RWPE2 (cell line): ENCODE data around the gene TNFRSF1A.

ENCODE experiments used
- ATAC-seq: fragments of 200-7000 bp; cut with Tn5 transposase; 3 replicates; pipeline ENCODE4 v1.9.1; 2021; ENCODE audit warnings: low read depth
- DNase-seq: peaks from one replicate; pipeline ENCODE4 v3.0.0-alpha.2; 2020; ENCODE audit warnings: low spot score
- H3K27ac ChIP-seq: fragments of 450-650 bp; 2 replicates; pipeline ENCODE4 v1.5.1; 2017; ENCODE audit warnings: mild to moderate bottlenecking; ENCODE audit not compliant: poor library complexity, severe bottlenecking
- H3K27me3 ChIP-seq: fragments of 250-450 bp; sonication (Bioruptor Pico); 2 replicates; pipeline ENCODE4 v1.5.1; 2021; ENCODE audit warnings: mild to moderate bottlenecking, moderate library complexity; ENCODE audit not compliant: insufficient read depth, poor library complexity, severe bottlenecking
- H3K36me3 ChIP-seq: fragments of 250-450 bp; sonication (Bioruptor Pico); 2 replicates; pipeline ENCODE4 v1.5.1; 2020; ENCODE audit warnings: low read depth, mild to moderate bottlenecking, moderate library complexity
- H3K4me1 ChIP-seq: fragments of 250-450 bp; sonication (Bioruptor Pico); 2 replicates; pipeline ENCODE4 v1.5.1; 2021; ENCODE audit warnings: mild to moderate bottlenecking, moderate library complexity; ENCODE audit not compliant: insufficient read depth, poor library complexity, severe bottlenecking
- H3K4me3 ChIP-seq: fragments of 250-450 bp; sonication (Bioruptor Pico); 2 replicates; pipeline ENCODE4 v1.5.1; 2021; ENCODE audit warnings: mild to moderate bottlenecking, moderate library complexity; ENCODE audit not compliant: severe bottlenecking
- H3K9me3 ChIP-seq: fragments of 250-450 bp; sonication (Bioruptor Pico); 2 replicates; pipeline ENCODE4 v1.5.1; 2021; ENCODE audit warnings: mild to moderate bottlenecking, moderate library complexity; ENCODE audit not compliant: severe bottlenecking
- CTCF ChIP-seq: fragments of 450-650 bp; IDR thresholded peaks from one replicate; pipeline ENCODE4 v1.5.1; 2017; ENCODE audit warnings: mild to moderate bottlenecking, moderate library complexity; ENCODE audit not compliant: poor library complexity, severe bottlenecking

Gene TNFRSF1A

DNA sequence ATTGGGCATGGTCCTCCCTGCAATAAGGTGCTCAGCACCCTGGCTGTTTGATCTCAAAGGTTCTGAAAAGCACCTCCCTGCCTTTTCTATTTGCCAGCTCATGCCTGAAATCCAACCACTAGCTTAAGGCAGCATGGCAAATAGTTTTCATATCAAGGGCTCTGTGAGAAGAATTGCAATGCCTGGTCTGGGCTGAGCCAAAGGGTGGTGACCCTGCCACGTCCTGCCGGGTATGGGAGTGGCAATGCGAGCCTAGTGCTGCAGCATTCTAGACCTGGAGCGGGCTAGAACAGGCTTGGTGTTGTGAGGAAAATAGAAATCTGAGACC, 35.8 kb upstream of the TNFRSF1A start:
- Histone ChIP-seq H3K27ac (peak overlapping the region; percentile 100), H3K9me3 (no peaks in the 10 kb centered on the region), H3K4me1 (peaks cover 26% of the 10 kb centered on the region), H3K27me3 (no peaks in the 10 kb centered on the region), H3K4me3 (no peak overlapping the region), H3K36me3 (peaks cover 16% of the 10 kb centered on the region)
- TF ChIP-seq CTCF, result no peak
- no peak for DNase-seq
- ATAC-seq, result peak; percentile 8; the same call in 1 of the 3 replicates

DNA sequence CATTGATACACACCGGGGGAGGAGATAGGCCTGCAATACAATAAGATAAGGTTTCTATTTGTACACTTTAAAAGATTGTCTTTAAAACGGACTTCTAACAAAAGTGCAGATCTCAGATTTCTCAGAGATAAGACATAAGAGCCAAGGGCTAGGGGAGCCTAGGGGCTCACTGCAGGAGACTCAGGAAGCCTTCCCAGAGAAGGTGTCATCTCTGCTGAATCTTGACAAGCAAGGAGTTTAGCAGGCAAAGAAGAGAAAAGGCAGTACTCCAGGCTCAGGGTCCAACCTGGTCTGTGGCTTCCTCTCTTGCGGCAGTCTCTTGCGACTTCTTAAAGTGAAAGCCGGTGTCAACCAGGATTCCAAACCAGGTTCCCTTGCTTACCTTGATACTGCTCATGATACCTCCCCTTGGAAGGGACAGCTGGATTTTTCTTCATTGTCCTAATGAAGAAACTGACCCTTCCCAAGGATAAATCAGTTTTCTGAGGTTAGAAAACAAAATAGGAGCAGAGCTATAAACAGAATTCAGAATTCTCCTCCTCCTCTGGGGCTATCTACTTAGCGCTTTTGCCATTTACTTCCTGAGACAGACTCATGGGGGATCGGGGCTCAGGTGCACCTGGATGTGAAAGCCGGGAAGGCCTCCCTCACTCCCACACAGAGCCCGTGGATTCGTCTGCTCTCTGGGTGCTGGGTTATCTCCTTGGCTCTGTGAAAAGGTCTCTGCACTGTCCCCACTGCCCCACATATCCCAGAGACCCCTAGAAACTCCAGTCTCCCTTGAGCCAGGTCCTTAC, 35.2 kb upstream of the TNFRSF1A start:
- no peak for DNase-seq
- Histone ChIP-seq H3K4me3 (peak overlapping the region; percentile 61), H3K27me3 (no peaks in the 10 kb centered on the region), H3K4me1 (peaks cover 27% of the 10 kb centered on the region), H3K36me3 (peaks cover 19% of the 10 kb centered on the region), H3K9me3 (no peaks in the 10 kb centered on the region), H3K27ac (peak overlapping the region; percentile 100)
- no peak for TF ChIP-seq CTCF
- no peak for ATAC-seq

DNA sequence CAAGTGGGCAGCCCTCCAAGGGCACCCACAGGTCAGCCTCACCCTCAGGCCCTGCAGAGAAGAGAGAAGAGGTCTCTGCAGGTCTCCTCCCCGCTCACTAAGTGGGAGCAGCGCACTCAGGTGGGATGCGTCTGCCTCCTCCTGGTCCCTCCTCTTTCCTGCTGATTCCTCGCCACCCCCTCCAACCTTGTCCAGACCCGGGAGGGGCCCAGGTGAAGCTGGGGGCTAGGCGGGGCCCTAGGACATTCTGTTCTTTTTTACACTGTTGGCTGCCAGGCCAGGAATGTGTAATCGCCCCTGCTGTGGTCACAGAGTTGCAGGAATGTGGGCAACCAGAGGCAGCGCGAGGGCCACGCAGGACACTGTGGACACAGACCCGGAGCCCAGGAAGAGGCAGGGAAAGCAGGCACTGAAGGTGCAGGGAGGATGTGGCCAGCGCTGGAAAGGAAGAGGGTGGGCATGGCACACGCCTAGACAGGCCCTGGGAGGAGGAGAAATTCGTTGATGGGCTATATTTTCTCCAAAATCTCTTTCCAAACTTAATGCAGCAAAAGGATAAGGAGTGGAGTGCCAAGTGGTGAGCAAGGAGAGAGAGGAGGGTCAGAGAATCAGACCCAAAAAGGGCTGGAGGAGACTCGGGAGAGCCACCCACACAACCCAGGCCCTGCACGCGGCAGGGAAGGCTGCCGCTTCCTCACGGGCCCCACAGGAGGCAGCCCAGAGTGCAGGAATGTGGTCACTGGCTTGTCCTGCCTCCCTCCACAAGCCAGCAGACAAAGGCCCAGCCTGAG, 34.4 kb upstream of the TNFRSF1A start:
- Histone ChIP-seq H3K9me3 (no peaks in the 10 kb centered on the region), H3K36me3 (peaks cover 24% of the 10 kb centered on the region), H3K27ac (peak overlapping the region; percentile 100), H3K27me3 (no peaks in the 10 kb centered on the region), H3K4me3 (peak overlapping the region; percentile 61), H3K4me1 (peaks cover 33% of the 10 kb centered on the region)
- ATAC-seq (peak; percentile 57), DNase-seq (peak; percentile 95)
- TF ChIP-seq CTCF, result peak; percentile 56

GRCh38 chr12:6375269-6376078, 33.6 kb upstream of the TNFRSF1A start, which contains the start of gene SCNN1A:
Gene SCNN1A, minus strand, starts transcription at chr12:6375563. Its CDS starts 780 bp downstream, at chr12:6374783.
- H3K27ac ChIP-seq, result peak within 1 kb of the TSS; percentile 100
- H3K4me1 ChIP-seq, result peaks cover 38% of the 10 kb centered on the region
- no peaks in the 10 kb centered on the region for H3K9me3 ChIP-seq
- no peak for DNase-seq
- peaks cover 29% of the 10 kb centered on the region for H3K36me3 ChIP-seq
- no peaks in the 10 kb centered on the region for H3K27me3 ChIP-seq
- peak within 1 kb of the TSS; percentile 61 for H3K4me3 ChIP-seq
- peak; percentile 0; the same call in 1 of the 3 replicates for ATAC-seq
- no peak for TF ChIP-seq CTCF
